ENCODE results near the gene RETREG3. TPM values are rescaled to one million over a fixed set of nuclear protein-coding genes. Genes with fewer than 3 reads are reported as not detected.

The RETREG3 gene
- total and polyA plus RNA-seq, 2 experiments from 2014 or later = 48.0 to 56.4 TPM

GRCh38 chr17:42563143-42563509 lies 46.0 kb downstream of the RETREG3 start:
- Histone ChIP-seq H3K27me3 (no peaks in the 10 kb centered on the region), H3K27ac (peak overlapping the region; percentile 82), H3K4me3 (peak overlapping the region; percentile 67), H3K9me3 (ENCODE audit: low read depth) (no peaks in the 10 kb centered on the region), H3K4me1 (ENCODE audit: low read depth) (peaks cover 12% of the 10 kb centered on the region), H3K36me3 (peaks cover 4% of the 10 kb centered on the region)
- DNase-seq (ENCODE audit: low read depth in 1 of 2, low spot score in 1 of 2) = no peak
- no peak for TF ChIP-seq CTCF (IDR thresholded peaks at IDR 0.05; ENCODE audit: low read depth, low read length)

- DNase-seq (ENCODE audit: low read depth in 1 of 2, low spot score in 1 of 2) = peak; percentile 40 to 58
- peak; percentile 4 for TF ChIP-seq CTCF (IDR thresholded peaks at IDR 0.05; ENCODE audit: low read depth, low read length)
These were observed 46.6 kb downstream of the RETREG3 start for GRCh38 chr17:42562388-42563142.

GRCh38 chr17:42561897-42562387 lies 47.2 kb downstream of the RETREG3 start, which contains the start of gene COASY:
Gene COASY, plus strand, starts transcription at chr17:42562148. Its CDS starts 475 bp downstream, at chr17:42562623.
- no peak for TF ChIP-seq CTCF (IDR thresholded peaks at IDR 0.05; ENCODE audit: low read depth, low read length)
- peak within 1 kb of the TSS; percentile 82 for H3K27ac ChIP-seq
- H3K4me3 ChIP-seq = peak within 1 kb of the TSS; percentile 67
- peaks cover 4% of the 10 kb centered on the region for H3K36me3 ChIP-seq
- peak; percentile 96 to 98 for DNase-seq (ENCODE audit: low read depth in 1 of 2, low spot score in 1 of 2)
- no peaks in the 10 kb centered on the region for H3K27me3 ChIP-seq
- no peaks in the 10 kb centered on the region for H3K9me3 ChIP-seq (ENCODE audit: low read depth)
- H3K4me1 ChIP-seq (ENCODE audit: low read depth) = peaks cover 12% of the 10 kb centered on the region

More at GRCh38 chr17:42562388-42563142, 46.6 kb downstream of the RETREG3 start:
- Histone ChIP-seq H3K4me3 (peak overlapping the region; percentile 67), H3K36me3 (peaks cover 4% of the 10 kb centered on the region), H3K27me3 (no peaks in the 10 kb centered on the region), H3K9me3 (ENCODE audit: low read depth) (no peaks in the 10 kb centered on the region), H3K4me1 (ENCODE audit: low read depth) (peaks cover 12% of the 10 kb centered on the region), H3K27ac (peak overlapping the region; percentile 82)

GRCh38 chr17:42560246-42560645 lies 48.9 kb downstream of the RETREG3 start:
- H3K27me3 ChIP-seq = no peaks in the 10 kb centered on the region
- no peak for TF ChIP-seq CTCF (IDR thresholded peaks at IDR 0.05; ENCODE audit: low read depth, low read length)
- DNase-seq (ENCODE audit: low read depth in 1 of 2, low spot score in 1 of 2) = no peak
- no peaks in the 10 kb centered on the region for H3K9me3 ChIP-seq (ENCODE audit: low read depth)
- H3K4me1 ChIP-seq (ENCODE audit: low read depth) = peaks cover 13% of the 10 kb centered on the region
- H3K36me3 ChIP-seq = peaks cover 4% of the 10 kb centered on the region
- H3K4me3 ChIP-seq = no peak overlapping the region
- no peak overlapping the region for H3K27ac ChIP-seq

- TF ChIP-seq CTCF (IDR thresholded peaks at IDR 0.05; ENCODE audit: low read depth, low read length) = no peak
- Histone ChIP-seq H3K27me3 (no peaks in the 10 kb centered on the region), H3K4me1 (ENCODE audit: low read depth) (peaks cover 14% of the 10 kb centered on the region), H3K9me3 (ENCODE audit: low read depth) (no peaks in the 10 kb centered on the region), H3K27ac (no peak overlapping the region), H3K4me3 (no peak overlapping the region), H3K36me3 (no peaks in the 10 kb centered on the region)
- DNase-seq (ENCODE audit: low read depth in 1 of 2, low spot score in 1 of 2) = no peak
These were observed 50.1 kb downstream of the RETREG3 start for GRCh38 chr17:42559075-42559474.

Data from cardiac muscle cell (in vitro differentiated cells and primary cell).